Fibroblast of upper back skin (primary cell): ENCODE results near the gene HOXC10.

Source experiments
- DNase-seq: peaks from one replicate; pipeline ENCODE4 v3.0.0-alpha.2; 2013

Gene HOXC10

DNA sequence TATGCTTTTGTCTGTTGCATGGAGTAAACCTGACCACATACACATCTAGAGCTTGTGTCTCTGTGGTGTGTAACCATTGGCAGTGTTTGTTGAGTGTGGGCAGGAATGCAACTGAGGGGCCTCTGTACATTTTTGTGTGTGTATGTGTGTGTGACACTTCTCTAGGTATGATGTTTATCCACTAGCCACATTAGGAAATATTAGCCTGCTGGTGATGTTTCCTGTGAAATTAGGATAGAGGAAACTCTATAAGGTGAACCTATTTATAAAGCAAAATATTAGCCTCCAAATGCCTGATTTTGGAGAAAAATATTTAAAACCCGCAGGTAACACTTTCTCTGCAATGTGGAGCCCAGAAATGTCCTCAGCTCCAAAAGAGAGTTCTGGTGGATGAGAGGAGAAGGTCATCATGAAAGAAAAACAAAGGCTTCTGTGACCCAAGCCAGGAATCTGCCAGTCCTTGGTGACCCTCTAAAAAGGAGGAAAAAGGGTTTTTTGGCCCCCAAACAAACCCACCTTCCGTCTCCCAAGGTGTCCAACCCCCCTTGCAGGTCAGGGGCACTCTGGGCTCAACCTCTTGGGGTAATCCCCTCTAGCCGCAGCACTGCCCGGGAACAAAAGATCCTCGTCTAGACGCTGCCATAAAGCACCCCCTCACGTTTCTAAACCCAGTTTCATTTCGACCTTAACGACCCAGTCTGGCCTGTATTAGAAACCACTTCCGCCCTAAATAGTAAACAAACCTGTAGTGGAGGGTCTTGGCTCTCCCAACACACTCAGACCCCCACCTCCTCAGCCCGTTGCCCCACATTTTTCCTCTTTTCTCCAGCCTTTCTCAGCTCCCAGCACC lies 7.1 kb upstream of the HOXC10 start:
- DNase-seq, result no peak

DNA sequence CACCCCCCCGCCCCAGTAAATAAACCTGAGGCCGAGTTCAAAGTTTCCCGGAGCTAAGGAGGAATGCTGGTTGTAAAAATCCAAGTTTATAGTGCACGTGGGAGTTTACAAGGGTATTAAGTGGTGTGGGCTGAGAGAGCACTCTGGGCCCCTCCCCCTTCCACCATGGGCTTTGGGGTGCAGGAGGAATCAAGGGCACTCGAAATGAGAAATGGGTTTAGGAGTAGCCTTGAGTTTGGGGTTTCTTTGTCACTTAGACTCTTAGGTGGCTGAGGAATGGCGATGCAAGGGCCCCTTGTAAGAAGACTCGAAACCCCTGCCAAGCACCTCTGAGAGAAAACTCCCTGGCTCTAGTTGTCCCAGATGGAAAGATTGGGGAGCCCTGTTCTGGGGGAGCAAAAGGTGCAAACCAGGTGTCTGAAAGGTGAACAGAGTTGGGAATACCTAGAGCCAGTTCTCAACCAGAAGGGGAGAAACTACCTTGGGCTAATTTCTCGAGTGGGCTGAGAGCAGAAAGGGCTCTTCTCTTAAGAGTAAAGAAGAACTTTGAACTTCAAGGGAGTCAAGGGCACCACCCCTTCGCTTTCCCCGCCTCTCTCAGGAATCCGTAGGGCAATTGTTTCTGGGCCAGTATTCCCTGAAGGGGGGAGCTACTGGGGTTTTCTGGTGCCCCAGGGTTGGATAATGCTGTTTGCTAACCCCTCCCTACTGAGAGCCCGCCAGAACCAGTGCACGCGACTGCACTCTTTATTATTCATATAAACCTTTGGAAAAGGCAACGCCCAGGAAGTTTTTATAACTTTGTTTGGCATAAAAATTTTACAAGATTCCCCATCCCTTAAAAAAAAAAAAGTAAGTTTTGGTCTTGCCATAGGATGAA lies 6.2 kb upstream of the HOXC10 start:
- no peak for DNase-seq

DNA sequence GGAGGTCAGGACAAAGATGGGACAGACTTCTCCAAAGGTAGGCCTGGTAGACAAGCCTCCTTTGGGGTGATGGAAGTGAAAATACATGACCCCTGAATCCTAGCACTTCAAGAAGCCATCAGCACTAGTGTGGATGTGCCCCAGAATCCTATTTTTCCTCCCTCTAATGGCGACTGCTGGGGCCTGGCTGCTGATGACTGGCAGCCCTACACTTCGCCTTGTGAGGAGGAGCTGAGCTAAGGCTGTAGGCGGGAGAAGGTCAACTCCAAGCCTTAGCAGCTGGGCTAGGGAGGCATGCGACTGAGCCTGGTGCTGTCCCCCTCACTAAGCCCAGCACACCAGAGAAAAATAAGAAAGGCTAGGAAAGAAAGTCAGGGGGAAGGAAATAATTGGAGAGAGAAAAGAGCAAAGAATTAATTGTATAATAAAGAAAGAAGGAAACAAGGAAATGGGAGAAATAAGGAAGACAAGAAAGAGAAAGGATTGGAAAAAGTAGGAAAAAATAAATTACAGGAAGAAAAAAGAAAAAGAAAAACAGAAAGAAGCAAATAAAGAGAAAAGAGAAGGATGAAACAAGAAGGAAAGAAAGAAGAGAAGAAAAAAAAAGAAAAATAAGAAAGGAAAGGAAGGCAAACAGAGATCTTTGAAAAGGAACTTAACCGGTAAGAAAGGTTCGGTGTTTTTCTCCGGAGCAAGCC lies 4.7 kb upstream of the HOXC10 start:
- no peak for DNase-seq

DNA sequence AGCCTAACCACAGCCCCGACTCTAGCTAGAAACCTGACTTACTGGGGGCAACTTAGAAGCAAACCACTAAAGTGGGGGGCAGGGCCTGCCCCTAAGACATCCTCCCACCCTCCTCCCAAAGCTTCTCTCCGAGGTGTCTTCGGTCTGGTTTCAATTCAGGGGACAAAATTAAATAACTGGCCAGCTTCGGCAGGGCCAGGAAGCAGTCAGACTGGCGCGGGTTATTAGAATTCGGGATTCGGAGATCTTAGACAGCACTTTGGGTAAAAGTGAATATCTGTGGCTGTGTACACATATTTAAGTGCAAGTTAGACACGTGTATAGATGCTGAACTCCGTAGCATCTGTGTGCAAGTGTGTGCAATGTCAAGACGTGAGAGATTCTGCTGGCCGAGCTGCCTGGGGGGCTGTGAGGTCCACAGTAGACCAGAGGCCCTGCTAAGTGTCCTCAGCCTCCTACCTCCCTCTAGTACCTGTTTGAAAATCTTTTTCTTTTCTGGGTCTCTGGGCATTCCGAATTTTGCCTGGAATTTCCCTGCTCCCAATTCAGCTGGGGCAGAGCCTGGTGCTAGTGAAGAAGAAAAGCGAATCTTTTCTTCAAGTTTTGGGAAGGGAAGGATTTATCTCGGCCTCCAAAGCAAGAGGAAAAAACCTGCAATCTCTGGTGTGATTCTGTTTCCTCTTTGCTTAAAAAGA lies 4.0 kb upstream of the HOXC10 start:
- DNase-seq, result no peak

DNA sequence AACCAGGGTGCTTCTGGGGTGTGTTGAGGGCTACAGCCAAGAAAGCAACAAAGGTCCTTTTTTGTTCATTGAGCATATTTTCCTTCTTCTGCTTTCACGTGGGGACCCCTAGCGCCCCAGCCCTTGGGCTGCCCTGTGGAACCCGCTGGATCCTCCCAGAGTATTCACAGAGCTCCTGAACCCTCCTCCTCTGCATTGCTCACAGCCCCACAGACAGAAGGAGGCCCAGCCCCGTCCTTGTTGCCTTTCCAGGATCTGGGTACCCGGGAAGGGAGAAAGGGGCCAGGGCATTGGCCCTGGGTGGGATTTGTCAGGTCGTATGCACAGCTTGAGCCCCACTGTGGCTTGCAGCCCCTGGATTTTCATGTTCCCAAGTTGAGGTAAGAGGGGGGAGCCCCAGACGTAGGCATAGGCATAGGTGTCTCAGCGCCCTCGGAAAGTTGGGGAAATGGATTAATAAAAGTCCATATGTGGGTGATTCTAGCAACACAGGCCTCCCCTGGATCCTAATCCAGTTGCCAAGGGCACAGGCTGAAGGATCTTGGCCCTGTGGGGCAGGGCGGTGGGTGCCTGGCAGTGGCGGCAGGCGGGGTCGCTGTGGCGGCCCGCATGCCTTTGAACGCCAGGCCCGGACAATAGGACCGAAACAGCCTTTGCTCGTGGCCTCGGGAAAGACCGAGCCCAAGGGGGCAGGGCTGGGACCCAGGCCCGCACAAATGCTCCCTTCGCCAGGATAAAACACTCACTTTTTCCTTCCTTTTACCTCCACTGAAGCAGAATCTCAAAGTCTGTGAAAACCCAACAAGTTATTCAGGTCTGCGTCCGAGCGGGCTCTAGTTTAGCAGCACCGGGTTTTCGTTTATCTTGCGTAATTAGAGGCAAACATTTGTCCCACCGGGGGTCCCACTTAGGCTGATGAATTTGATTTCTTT lies 3.0 kb upstream of the HOXC10 start:
- no peak for DNase-seq

DNA sequence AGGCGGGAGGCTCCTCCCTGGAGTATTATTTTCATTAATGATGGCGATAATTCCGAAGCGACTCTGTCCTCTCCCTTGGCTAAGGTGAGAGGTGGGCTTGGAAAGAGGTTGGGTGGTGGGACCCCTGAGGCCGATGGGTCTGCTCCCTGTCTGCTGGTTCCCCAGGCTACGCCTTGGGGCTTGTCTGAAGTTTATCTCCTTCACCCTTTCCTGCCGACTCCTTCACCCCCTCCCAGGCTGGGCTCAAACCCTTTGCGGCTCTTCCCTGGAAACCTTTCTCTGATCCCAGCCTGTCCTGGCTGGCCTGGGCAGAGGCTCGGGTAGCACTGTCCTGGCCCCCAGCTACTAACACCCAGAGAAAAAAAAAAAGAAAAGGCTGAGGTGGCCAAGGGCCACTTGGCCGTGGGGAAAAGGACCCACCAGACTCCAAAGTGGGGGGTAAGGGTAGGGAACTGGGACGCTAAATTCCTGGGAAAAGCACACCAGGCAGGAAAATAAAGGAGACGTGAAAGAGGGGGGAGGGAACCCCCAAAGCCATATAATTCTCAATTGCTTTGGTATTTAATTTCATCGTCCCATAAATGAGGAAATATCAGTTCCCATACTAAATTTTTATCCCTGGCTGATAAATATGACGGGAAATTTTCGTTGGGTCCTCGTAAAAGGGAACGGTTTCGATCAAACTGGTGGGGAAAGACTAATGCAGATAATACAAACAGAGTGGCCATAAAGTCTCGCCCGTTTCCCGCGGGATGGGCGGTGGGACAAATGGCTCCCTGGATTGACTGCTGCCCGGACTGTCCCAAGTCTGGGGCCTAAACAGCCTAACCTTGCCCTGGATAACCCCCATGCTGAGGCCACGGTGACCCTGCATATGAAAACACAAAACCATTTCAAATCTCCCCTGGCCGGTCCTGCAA lies 2.0 kb upstream of the HOXC10 start:
- DNase-seq, result no peak

DNA sequence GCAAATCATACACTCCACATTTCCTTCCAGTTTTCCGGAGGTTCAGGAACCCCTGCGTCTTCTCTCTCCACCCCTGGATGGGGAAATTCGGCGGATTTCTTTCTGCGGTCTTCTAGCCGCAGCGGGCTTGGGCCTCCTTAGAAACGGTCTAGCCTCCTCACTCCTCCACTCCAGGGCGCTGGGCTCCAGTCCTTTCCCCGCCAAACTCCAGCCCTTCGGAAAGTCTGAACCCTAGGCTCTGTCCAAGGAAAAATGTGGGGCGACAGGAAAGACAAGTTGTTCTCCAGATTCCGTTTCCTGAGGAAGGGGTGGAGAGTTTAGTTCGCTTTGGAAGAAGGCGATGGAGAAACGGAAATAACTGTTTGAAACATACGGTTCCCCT lies 1.4 kb upstream of the HOXC10 start:
- DNase-seq, result no peak

DNA sequence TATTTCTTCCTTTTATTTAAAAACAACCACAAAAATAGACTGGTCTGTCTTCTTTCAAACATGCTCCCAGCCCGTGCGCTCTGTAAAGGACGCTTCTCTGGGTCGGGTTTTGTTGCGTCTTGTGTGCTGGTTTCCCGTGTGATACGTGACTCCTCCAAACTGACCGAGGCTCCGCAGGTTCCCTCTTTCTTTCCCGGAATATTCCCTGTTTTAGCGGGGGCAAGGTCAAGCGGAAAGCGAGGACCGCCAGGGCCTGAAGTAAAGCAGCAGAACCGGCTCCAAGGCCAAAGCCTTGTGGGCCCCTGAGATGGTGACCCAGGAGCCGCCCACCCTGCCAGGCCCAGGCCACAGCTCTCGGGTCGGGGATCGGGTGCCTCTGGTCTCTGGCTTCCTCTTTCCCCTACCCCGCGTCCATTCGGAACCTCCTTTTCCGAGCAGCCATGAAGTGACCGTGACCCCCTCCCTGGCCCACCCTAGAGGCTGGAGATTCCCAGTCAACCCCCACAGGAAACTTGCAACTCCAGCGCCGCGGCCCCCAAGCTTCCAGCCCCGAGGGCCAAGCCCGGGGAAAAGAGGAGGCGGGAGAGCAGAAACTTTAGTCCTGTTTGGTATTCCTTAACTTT lies 885 bp upstream of the HOXC10 start:
- no peak for DNase-seq

DNA sequence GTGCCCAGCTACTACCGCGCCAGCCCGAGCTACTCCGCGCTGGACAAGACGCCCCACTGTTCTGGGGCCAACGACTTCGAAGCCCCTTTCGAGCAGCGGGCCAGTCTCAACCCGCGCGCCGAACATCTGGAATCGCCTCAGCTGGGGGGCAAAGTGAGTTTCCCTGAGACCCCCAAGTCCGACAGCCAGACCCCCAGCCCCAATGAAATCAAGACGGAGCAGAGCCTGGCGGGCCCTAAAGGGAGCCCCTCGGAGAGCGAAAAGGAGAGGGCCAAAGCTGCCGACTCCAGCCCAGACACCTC lies 697 bp downstream of the HOXC10 start:
- no peak for DNase-seq

DNA sequence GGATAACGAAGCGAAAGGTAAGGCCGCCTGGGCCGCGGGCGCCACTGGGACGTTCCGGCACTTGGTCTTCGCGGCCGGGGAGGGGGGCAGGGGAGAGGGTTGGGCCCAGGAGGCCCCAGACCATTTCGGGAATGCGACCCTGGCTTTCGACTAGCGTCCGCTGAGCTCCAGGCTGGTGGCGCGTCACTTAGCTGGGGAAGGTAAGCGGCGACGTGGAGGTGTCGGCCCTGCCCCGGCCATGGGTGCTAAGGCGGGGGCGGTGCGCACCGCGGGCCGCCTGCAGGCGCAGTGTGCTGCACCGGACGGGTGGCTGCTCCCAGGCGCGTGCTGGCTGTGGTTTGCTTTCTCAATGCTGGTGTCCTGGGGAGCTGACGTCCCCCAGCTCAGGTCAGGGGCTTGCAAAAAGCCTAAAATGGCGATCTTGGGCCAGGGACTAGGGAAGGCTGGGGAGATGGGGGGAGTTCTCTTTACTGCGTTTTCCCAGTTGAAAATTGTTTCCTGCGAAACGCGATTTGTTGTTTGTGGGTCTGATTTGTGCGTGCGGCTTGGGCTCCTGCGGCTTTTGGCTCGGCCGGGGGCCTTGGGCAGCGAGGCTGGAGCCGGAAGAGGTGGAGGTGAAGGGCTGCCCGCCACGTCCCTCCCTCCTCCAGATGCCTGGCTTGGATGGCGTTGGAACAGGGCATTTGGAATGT lies 1.2 kb downstream of the HOXC10 start:
- DNase-seq, result no peak

DNA sequence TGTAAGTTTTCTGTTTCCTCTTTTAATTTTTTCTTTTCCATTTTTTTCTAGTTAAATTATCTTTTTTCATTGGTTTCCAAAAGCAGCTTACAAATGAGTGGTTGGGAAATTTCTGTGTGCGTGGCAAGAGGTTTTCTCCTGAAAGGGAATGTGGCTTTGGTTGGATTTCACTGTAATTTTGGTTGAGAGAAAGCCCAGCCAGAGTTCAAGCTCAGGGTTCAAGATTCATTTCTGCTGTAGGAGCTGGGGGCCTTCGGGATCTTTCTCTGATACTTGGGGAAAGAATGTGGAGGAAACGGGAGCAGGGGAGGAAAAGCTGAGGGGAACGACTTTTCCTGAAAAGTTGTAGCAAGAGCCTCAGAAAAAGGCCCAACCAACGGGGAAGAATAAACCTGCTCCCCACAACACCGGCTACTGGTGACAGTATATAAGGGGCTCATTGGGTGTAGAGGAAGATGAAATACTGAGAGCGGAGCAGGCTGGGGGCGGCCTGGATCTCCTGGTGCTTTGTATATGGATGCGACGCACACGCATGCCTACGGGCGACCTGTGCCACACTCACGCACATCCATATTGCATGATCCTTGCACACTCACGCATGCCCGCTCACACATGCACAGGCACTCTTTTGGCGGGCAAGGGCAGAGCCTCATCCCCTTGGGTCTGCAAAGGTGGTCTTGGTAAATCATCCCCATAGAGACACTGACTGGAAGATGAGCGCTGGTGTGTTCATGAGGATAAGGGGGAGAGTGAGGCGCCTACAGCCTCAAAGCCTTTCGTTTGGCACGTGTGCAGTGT lies 1.9 kb downstream of the HOXC10 start:
- no peak for DNase-seq

DNA sequence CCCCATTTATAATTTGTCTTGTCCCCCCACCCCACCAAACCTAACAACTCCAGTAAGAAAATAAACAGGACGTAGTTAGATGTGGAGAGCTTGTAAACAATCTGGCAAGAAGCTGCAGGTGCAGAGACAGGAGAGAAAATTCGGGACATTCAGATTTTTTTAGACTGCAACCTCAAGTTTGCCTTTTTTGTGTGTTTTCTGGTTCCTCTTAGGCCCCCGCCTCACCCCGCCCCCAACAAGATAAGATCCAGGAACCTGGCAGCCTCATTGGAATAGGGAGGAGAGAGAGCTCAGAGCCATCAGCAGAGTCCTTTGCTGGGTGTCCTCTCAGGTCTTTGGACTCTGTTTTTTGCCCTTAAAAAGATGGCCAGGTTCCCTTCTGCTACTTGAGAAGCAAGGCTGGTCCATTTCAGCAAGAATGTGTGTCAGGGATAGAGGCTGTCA lies 2.9 kb downstream of the HOXC10 start:
- no peak for DNase-seq

DNA sequence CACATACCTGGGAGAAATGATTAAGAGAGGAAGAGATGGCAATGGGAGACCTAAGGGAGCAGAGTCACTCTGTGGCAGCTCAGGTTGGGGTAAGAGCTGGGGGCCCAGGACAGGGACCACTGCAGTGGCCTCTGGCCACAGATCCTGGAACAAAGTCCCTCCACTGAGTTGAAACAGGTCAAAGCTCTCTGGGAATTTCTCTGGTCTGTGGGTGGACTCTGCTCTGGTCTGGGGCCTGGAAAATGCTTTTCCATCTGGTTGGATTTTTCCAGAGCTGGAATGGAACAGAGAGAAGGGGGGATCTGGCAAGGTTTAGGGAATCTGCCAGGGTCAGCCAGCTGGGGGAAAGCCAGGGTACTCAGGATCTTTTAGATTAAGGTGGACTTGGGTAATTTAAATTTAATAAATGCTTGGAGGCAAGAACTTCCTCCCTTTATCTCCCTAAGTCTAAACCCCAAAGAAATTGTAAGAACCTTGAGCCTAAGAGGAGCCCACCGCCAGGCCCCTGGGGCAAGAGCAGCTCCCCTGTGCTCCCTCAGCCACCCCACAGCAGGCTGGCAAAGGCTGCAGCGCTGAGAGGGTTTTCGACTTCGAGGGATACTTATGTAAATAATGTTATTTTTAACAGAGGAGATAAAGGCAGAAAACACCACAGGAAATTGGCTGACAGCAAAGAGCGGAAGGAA lies 3.7 kb downstream of the HOXC10 start:
- DNase-seq, result no peak

DNA sequence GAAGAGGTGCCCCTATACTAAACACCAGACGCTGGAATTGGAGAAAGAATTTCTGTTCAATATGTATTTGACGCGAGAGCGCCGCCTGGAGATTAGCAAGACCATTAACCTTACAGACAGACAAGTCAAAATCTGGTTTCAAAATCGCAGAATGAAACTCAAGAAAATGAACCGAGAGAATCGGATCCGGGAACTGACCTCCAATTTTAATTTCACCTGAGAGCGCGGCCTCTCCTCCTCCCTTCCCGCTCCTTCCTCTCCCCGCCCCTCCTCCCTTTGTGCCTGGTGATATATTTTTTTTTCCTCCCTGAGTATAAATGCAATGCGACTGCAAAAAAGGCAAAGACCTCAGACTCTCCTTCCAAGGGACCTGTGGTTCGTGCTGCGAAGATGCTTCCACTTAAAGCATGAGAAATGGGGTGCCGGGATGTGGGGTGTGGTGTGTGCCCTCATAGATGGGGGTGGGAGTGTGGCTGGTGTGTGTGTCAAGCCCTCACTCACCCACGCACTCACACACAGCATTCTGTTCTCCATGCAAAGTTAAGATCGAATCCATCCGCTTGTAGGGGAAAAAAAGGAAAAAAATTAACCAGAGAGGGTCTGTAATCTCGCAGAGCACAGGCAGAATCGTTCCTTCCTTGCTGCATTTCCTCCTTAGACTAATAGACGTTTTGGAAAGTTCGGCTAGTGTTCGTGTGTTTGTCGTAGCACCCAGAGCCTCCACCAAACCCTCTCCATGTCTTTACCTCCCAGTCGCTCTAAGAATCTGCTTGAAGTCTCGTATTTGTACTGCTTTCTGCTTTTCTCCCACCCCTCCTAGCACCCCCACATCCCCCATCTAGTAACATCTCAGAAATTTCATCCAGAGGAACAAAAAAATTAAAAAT lies 4.5 kb downstream of the HOXC10 start:
- DNase-seq, result peak; percentile 63

DNA sequence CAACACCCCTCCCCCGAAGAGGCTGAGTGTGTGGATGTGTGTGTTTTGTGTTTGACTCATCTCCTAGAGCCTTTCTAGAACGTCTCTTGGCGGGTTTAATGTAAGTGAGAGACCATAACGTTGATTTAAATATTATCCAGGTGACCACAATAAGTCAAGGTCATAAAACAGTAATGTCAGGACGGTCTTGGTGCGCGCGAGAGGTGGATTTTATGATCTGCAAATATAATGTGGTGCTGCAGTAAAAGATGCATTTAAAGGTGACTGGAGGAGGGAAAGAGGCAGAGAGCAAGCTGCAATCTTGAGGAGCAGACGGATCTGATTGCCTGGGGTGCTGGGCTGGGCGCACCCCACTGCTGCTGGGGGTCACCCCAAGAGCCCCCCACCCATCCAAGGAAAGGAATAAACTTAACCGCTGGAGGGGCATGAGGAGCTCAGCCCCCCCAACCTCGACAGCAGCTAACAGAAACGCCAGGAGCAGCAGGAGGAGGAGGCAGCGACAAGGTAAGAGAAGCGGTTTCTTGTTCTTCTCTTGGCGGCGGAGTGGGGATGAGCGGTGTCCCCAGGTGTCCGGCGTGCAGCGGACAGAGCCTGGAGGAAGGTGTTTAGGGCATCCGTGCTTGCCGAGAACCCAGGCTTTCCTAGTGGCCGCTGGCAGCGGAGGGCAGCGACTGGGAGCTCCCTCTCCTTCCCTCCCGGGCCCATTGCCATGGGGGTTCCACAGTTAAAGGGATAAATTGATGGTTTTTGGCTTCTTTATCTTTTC lies 5.5 kb downstream of the HOXC10 start:
- no peak for DNase-seq

DNA sequence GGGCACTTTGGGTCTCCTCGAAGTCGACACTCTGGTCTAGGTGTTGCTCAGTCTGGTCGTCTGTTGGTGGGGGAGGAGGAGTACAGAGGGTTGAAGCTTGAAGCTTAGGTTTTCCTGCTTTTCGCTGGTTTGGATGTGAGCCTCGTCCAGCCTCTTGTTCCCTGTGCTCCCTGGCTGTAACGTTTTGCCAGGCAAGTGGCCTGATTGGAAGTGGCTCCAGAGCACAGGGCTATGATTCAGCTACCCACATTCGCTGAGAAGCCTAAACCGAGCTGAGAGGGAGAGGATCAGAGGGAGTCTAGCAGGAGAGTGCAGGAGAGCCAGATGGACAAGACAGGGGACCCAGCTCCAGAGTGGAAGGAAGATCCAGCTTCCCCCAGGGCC lies 6.1 kb downstream of the HOXC10 start:
- DNase-seq, result peak; percentile 54
